Measurements from ENCODE around the gene TMEM259. TPM values are rescaled to one million over a fixed set of nuclear protein-coding genes. Genes with fewer than 3 reads are reported as not detected.

TMEM259 gene
- total and polyA plus RNA-seq, 2 of the 13 experiments (the other 11 are each of a cell fraction or from before 2014, with no cell fraction given), result 64.7 to 164 TPM

DNA sequence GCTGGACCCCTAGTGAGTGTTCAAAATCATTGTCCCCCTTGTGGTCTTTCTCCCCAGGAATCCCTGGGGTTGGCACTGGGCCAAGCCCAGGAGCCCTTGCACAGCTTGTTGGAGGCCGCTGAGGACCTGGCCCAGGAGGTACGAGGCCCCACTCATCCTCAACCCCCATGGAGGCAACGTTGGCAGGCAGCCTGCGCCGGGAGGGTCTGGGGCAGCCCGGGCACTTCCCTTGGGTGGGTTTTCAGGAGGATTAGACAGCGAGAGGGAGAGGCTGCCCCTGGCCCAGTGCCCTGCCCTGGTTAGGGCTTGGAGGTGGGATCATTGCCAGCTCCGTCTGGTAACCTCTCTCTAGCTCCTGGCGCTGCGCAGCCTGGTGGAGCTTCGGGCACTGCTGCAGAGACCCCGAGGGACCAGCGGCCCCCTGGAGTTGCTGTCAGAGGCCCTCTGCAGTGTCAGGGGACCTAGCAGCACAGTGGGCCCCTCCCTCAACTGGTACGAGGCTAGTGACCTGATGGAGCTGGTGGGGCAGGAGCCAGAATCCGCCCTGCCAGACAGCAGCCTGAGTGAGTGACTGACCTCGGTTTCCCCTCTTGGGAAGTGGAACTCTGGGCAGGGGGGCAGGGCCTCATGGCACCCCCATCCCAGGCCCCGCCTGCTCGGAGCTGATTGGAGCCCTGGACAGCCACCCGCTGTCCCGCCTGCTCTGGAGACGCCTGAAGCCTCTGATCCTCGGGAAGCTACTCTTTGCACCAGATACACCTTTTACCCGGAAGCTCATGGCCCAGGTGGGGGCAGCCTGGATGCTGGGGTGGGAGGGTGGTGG is 22.0 kb upstream of the TMEM259 start:
- peaks cover 44% of the 10 kb centered on the region for H3K4me1 ChIP-seq (ENCODE audit: insufficient read depth, low read length)
- CTCF ChIA-PET (ENCODE audit: low intra/inter-chr PET ratio, low total read pairs), result no interaction called here
- H2AFZ ChIP-seq (ENCODE audit: low read length), result no peak overlapping the region
- no peak overlapping the region for H3K9ac ChIP-seq (ENCODE audit: insufficient read depth, low read depth, low read length)
- TF ChIP-seq ZSCAN22 (CRISPR knock-in tag; IDR thresholded peaks at IDR 0.05), result no peak
- no peak for TF ChIP-seq ZNF251 (CRISPR knock-in tag; IDR thresholded peaks at IDR 0.05)
- TF ChIP-seq, protein P1, sequence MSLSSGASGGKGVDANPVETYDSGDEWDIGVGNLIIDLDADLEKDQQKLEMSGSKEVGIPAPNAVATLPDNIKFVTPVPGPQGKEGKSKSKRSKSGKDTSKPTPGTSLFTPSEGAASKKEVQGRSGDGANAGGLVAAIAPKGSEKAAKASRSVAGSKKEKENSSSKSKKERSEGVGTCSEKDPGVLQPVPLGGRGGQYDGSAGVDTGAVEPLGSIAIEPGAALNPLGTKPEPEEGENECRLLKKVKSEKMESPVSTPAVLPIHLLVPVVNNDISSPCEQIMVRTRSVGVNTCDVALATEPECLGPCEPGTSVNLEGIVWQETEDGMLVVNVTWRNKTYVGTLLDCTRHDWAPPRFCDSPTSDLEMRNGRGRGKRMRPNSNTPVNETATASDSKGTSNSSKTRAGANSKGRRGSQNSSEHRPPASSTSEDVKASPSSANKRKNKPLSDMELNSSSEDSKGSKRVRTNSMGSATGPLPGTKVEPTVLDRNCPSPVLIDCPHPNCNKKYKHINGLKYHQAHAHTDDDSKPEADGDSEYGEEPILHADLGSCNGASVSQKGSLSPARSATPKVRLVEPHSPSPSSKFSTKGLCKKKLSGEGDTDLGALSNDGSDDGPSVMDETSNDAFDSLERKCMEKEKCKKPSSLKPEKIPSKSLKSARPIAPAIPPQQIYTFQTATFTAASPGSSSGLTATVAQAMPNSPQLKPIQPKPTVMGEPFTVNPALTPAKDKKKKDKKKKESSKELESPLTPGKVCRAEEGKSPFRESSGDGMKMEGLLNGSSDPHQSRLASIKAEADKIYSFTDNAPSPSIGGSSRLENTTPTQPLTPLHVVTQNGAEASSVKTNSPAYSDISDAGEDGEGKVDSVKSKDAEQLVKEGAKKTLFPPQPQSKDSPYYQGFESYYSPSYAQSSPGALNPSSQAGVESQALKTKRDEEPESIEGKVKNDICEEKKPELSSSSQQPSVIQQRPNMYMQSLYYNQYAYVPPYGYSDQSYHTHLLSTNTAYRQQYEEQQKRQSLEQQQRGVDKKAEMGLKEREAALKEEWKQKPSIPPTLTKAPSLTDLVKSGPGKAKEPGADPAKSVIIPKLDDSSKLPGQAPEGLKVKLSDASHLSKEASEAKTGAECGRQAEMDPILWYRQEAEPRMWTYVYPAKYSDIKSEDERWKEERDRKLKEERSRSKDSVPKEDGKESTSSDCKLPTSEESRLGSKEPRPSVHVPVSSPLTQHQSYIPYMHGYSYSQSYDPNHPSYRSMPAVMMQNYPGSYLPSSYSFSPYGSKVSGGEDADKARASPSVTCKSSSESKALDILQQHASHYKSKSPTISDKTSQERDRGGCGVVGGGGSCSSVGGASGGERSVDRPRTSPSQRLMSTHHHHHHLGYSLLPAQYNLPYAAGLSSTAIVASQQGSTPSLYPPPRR (CRISPR knock-in tag; IDR thresholded peaks at IDR 0.05; ENCODE audit: borderline replicate concordance), result no peak
- TF ChIP-seq MIXL1 (CRISPR knock-in tag; IDR thresholded peaks at IDR 0.05), result no peak
- no peak for TF ChIP-seq ZNF775 (CRISPR knock-in tag; IDR thresholded peaks at IDR 0.05; ENCODE audit: borderline replicate concordance)
- no peak for TF ChIP-seq DPF2 (CRISPR knock-in tag; IDR thresholded peaks at IDR 0.05; ENCODE audit: borderline replicate concordance, low read depth)
- no peak for TF ChIP-seq MED13 (CRISPR knock-in tag; IDR thresholded peaks at IDR 0.05)
- TF ChIP-seq, protein P2, sequence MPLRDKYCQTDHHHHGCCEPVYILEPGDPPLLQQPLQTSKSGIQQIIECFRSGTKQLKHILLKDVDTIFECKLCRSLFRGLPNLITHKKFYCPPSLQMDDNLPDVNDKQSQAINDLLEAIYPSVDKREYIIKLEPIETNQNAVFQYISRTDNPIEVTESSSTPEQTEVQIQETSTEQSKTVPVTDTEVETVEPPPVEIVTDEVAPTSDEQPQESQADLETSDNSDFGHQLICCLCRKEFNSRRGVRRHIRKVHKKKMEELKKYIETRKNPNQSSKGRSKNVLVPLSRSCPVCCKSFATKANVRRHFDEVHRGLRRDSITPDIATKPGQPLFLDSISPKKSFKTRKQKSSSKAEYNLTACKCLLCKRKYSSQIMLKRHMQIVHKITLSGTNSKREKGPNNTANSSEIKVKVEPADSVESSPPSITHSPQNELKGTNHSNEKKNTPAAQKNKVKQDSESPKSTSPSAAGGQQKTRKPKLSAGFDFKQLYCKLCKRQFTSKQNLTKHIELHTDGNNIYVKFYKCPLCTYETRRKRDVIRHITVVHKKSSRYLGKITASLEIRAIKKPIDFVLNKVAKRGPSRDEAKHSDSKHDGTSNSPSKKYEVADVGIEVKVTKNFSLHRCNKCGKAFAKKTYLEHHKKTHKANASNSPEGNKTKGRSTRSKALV (CRISPR knock-in tag; IDR thresholded peaks at IDR 0.05), result no peak
- TF ChIP-seq YEATS4 (CRISPR knock-in tag; IDR thresholded peaks at IDR 0.05; ENCODE audit: borderline replicate concordance), result no peak
- TF ChIP-seq RBM22 (optimal IDR thresholded peaks at IDR 0.05; ENCODE audit: low read length), result no peak
- TF ChIP-seq, protein P3, sequence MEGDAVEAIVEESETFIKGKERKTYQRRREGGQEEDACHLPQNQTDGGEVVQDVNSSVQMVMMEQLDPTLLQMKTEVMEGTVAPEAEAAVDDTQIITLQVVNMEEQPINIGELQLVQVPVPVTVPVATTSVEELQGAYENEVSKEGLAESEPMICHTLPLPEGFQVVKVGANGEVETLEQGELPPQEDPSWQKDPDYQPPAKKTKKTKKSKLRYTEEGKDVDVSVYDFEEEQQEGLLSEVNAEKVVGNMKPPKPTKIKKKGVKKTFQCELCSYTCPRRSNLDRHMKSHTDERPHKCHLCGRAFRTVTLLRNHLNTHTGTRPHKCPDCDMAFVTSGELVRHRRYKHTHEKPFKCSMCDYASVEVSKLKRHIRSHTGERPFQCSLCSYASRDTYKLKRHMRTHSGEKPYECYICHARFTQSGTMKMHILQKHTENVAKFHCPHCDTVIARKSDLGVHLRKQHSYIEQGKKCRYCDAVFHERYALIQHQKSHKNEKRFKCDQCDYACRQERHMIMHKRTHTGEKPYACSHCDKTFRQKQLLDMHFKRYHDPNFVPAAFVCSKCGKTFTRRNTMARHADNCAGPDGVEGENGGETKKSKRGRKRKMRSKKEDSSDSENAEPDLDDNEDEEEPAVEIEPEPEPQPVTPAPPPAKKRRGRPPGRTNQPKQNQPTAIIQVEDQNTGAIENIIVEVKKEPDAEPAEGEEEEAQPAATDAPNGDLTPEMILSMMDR (CRISPR knock-in tag; IDR thresholded peaks at IDR 0.05), result no peak
- TF ChIP-seq ZNF605 (CRISPR knock-in tag; IDR thresholded peaks at IDR 0.05), result no peak
- no peak for TF ChIP-seq SNAPC2 (CRISPR knock-in tag; IDR thresholded peaks at IDR 0.05)
- no peak for TF ChIP-seq ZNF781 (CRISPR knock-in tag; IDR thresholded peaks at IDR 0.05; ENCODE audit: borderline replicate concordance, not compliant biosample characterization)
- TF ChIP-seq RORA (CRISPR knock-in tag; IDR thresholded peaks at IDR 0.05), result no peak
- TF ChIP-seq RFXAP (CRISPR knock-in tag; IDR thresholded peaks at IDR 0.05; ENCODE audit: borderline replicate concordance), result no peak
- BruUV-seq (replicated peaks), result no TSS peak
- ATAC-seq, result no peak
- no peaks in the 10 kb centered on the region for H3K79me2 ChIP-seq (ENCODE audit: insufficient read depth, low read length)
- POLR2A ChIA-PET, result interaction anchor here (0.5 to 1.2 kb wide), 3 partner anchors 8 to 328 kb away, joined by 3 read pairs; no protein-coding TSS in a partner anchor
- no peaks in the 10 kb centered on the region for H3K9me3 ChIP-seq (ENCODE audit: low read length)
- H3K36me3 ChIP-seq (replicated peaks in 1 of 2; ENCODE audit: control insufficient read depth in 1 of 2, insufficient read depth in 2 of 2, low read length in 2 of 2), result peaks cover 0 to 3% of the 10 kb centered on the region in 2 experiments; a peak in 1 of 5 replicates
- in situ Hi-C loops (cut with HindIII; ENCODE audit: extremely low pct_ligation_motif_present, low pct_unique_long_range_greater_than_20kb) (no loop called here), intact Hi-C loops (cut with micrococcal nuclease; ENCODE audit: unreplicated experiment) (no loop called here)
- FAIRE-seq, result no peak
- H3K4me3 ChIP-seq (replicated peaks in 1 of 3; ENCODE audit: insufficient read depth in 1 of 3, low read depth in 2 of 3, low read length in 3 of 3), result no peak overlapping the region
- H3K4me2 ChIP-seq (ENCODE audit: low read depth, low read length), result no peak overlapping the region
- no peak for DNase-seq (ENCODE audit: low spot score)
- no peaks in the 10 kb centered on the region for H3K27me3 ChIP-seq (ENCODE audit: control insufficient read depth in 1 of 2, insufficient read depth in 2 of 2, low read length in 2 of 2)
- no peaks in the 10 kb centered on the region for H4K20me1 ChIP-seq (ENCODE audit: insufficient read depth, low read length)
- 78% methylated on average over 7 of the region's 23 CpGs for WGBS (ENCODE audit: low lambda C conversion rate)
- H3K27ac ChIP-seq (ENCODE audit: extremely low read length, insufficient read depth, low read length), result no peak overlapping the region

Data from HepG2 (cell line).